ENCODE measurements around the gene PTGES2. TPM values are rescaled to one million over a fixed set of nuclear protein-coding genes. Genes with fewer than 3 reads are reported as not detected.

The PTGES2 gene
- total and polyA plus RNA-seq, 2 donors from 2014 or later, result 64.1 to 117 TPM

GRCh38 chr9:128106181-128106939 lies 21.2 kb downstream of the PTGES2 start:
- Histone ChIP-seq H3K27ac (ENCODE audit: low read depth in 2 of 2, low read length in 2 of 2) (peak overlapping the region in 1 of 2 donors; percentile 40), H3K4me1 (ENCODE audit: control insufficient read depth in 2 of 3, insufficient read depth in 2 of 3, low read depth in 1 of 3, low read length in 3 of 3) (peaks cover 0 to 35% (median 32%) of the 10 kb centered on the region in 3 donors), H3K9ac (ENCODE audit: low read length in 3 of 3) (no peak overlapping the region), H3K27me3 (ENCODE audit: control insufficient read depth, insufficient read depth, low read length) (no peaks in the 10 kb centered on the region), H3K9me3 (ENCODE audit: control insufficient read depth in 2 of 3, insufficient read depth in 1 of 3, low read length in 3 of 3) (no peaks in the 10 kb centered on the region), H3K36me3 (ENCODE audit: control insufficient read depth in 2 of 3, insufficient read depth in 3 of 3, low read length in 3 of 3) (peaks cover 6 to 58% (median 34%) of the 10 kb centered on the region in 3 donors), H3K4me3 (ENCODE audit: low read length in 3 of 3) (no peak overlapping the region)
- TF ChIP-seq CTCF (IDR thresholded peaks at IDR 0.05; ENCODE audit: borderline replicate concordance, extremely low read depth, insufficient read depth), result no peak
- FAIRE-seq (no peak), DNase-seq (peak in 2 of 5 donors; percentile 31 to 74)
- intact Hi-C loops (cut with DNase I), result no loop called here

- Histone ChIP-seq H3K9me3 (ENCODE audit: control insufficient read depth in 2 of 3, insufficient read depth in 1 of 3, low read length in 3 of 3) (no peaks in the 10 kb centered on the region), H3K27me3 (ENCODE audit: control insufficient read depth, insufficient read depth, low read length) (no peaks in the 10 kb centered on the region), H3K4me1 (ENCODE audit: control insufficient read depth in 2 of 3, insufficient read depth in 2 of 3, low read depth in 1 of 3, low read length in 3 of 3) (peaks cover 0 to 42% (median 35%) of the 10 kb centered on the region in 3 donors), H3K9ac (ENCODE audit: low read length in 3 of 3) (no peak overlapping the region), H3K4me3 (ENCODE audit: low read length in 3 of 3) (no peak overlapping the region), H3K27ac (ENCODE audit: low read depth in 2 of 2, low read length in 2 of 2) (peak overlapping the region in 1 of 2 donors; percentile 34), H3K36me3 (ENCODE audit: control insufficient read depth in 2 of 3, insufficient read depth in 3 of 3, low read length in 3 of 3) (peaks cover 6 to 58% (median 40%) of the 10 kb centered on the region in 3 donors)
- no peak for TF ChIP-seq CTCF (IDR thresholded peaks at IDR 0.05; ENCODE audit: borderline replicate concordance, extremely low read depth, insufficient read depth)
- intact Hi-C loops (cut with DNase I), result no loop called here
- DNase-seq, result peak in 2 of 5 donors; percentile 33 to 63
- no peak for FAIRE-seq
These were observed 21.9 kb downstream of the PTGES2 start for GRCh38 chr9:128105538-128106175.

DNA sequence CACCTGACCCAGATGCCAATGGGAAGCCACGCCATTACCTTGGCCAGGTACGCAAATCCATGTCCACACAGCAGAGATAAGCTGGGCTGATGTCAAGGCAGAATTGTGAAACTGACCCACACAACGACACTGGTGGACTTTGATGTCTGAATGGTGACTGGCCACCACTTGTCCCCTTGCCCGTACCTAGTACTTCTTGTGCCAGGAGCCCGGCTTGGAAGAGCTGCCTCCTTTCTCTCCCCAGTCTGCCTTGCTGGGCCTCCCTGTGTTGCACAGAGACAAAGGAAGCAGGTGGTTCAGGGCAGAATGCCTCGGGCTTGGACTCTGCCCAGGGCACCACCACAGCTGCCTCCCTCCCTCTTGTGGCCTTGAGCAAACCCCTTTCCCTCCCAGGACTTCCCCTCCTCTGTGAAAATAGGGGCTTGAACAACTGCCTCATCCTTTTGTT lies 23.3 kb downstream of the PTGES2 start:
- intact Hi-C loops (cut with DNase I), result no loop called here
- no peak for TF ChIP-seq CTCF (IDR thresholded peaks at IDR 0.05; ENCODE audit: borderline replicate concordance, extremely low read depth, insufficient read depth)
- peak overlapping the region in 1 of 3 donors; percentile 47 for H3K9ac ChIP-seq (ENCODE audit: low read length in 3 of 3)
- no peaks in the 10 kb centered on the region for H3K9me3 ChIP-seq (ENCODE audit: control insufficient read depth in 2 of 3, insufficient read depth in 1 of 3, low read length in 3 of 3)
- peak overlapping the region; percentile 86 to 98 for H3K27ac ChIP-seq (ENCODE audit: low read depth in 2 of 2, low read length in 2 of 2)
- H3K27me3 ChIP-seq (ENCODE audit: control insufficient read depth, insufficient read depth, low read length), result no peaks in the 10 kb centered on the region
- no peak for FAIRE-seq
- peaks cover 6 to 58% (median 40%) of the 10 kb centered on the region in 3 donors for H3K36me3 ChIP-seq (ENCODE audit: control insufficient read depth in 2 of 3, insufficient read depth in 3 of 3, low read length in 3 of 3)
- peak overlapping the region in 2 of 3 donors; percentile 9 to 11 for H3K4me3 ChIP-seq (ENCODE audit: low read length in 3 of 3)
- H3K4me1 ChIP-seq (ENCODE audit: control insufficient read depth in 2 of 3, insufficient read depth in 2 of 3, low read depth in 1 of 3, low read length in 3 of 3), result peaks cover 0 to 51% (median 49%) of the 10 kb centered on the region in 3 donors
- peak in 2 of 5 donors; percentile 46 to 48 for DNase-seq
